ENCODE results near the gene TMEM208.
A peak's percentile ranks its signal among the peaks of the same experiment; 100 is the strongest.

Gene TMEM208

GRCh38 chr16:67237396-67238277 lies 10.7 kb downstream of the TMEM208 start:
- no peak for DNase-seq

- DNase-seq = no peak
Observed at GRCh38 chr16:67238278-67238575, 11.3 kb downstream of the TMEM208 start.

GRCh38 chr16:67238806-67239470 lies 12.0 kb downstream of the TMEM208 start:
- DNase-seq = no peak

GRCh38 chr16:67240506-67240905 lies 13.6 kb downstream of the TMEM208 start:
- DNase-seq = no peak

- no peak for DNase-seq
Observed at GRCh38 chr16:67241008-67241900, 14.3 kb downstream of the TMEM208 start.

GRCh38 chr16:67242138-67242730 lies 15.3 kb downstream of the TMEM208 start:
- no peak for DNase-seq

GRCh38 chr16:67243481-67243880 lies 16.6 kb downstream of the TMEM208 start:
- no peak for DNase-seq

GRCh38 chr16:67244387-67245185 lies 17.7 kb downstream of the TMEM208 start:
- DNase-seq = peak; percentile 94

GRCh38 chr16:67245186-67245585 lies 18.3 kb downstream of the TMEM208 start:
- no peak for DNase-seq

- DNase-seq = peak; percentile 26
Observed at GRCh38 chr16:67245674-67246080, 18.7 kb downstream of the TMEM208 start.

- peak; percentile 62 for DNase-seq
Observed at GRCh38 chr16:67246081-67246755, 19.3 kb downstream of the TMEM208 start.

GRCh38 chr16:67246756-67247191 lies 19.8 kb downstream of the TMEM208 start:
- DNase-seq = no peak

GRCh38 chr16:67247192-67248072 lies 20.5 kb downstream of the TMEM208 start, which contains the start of gene FHOD1:
Gene FHOD1 (minus strand): TSS chr16:67247481. CDS start chr16:67247410, 71 bp downstream.
- peak; percentile 99 for DNase-seq

- DNase-seq = no peak
Observed at GRCh38 chr16:67248073-67248400, 21.1 kb downstream of the TMEM208 start.

GRCh38 chr16:67248401-67249177 lies 21.7 kb downstream of the TMEM208 start, which contains the start of gene SLC9A5:
Gene SLC9A5 (plus strand): TSS chr16:67248979. CDS start chr16:67249015, 36 bp downstream.
- DNase-seq = peak; percentile 34

- no peak for DNase-seq
Observed at GRCh38 chr16:67249178-67250044, 22.5 kb downstream of the TMEM208 start.

GRCh38 chr16:67250045-67250327 lies 23.1 kb downstream of the TMEM208 start:
- no peak for DNase-seq
